ENCODE measurements around the gene FAM171A1. TPM values are rescaled to one million over a fixed set of nuclear protein-coding genes. Genes with fewer than 3 reads are reported as not detected.

FAM171A1 gene
- total RNA-seq, 1 experiment from 2014 or later: 25.7 TPM

DNA sequence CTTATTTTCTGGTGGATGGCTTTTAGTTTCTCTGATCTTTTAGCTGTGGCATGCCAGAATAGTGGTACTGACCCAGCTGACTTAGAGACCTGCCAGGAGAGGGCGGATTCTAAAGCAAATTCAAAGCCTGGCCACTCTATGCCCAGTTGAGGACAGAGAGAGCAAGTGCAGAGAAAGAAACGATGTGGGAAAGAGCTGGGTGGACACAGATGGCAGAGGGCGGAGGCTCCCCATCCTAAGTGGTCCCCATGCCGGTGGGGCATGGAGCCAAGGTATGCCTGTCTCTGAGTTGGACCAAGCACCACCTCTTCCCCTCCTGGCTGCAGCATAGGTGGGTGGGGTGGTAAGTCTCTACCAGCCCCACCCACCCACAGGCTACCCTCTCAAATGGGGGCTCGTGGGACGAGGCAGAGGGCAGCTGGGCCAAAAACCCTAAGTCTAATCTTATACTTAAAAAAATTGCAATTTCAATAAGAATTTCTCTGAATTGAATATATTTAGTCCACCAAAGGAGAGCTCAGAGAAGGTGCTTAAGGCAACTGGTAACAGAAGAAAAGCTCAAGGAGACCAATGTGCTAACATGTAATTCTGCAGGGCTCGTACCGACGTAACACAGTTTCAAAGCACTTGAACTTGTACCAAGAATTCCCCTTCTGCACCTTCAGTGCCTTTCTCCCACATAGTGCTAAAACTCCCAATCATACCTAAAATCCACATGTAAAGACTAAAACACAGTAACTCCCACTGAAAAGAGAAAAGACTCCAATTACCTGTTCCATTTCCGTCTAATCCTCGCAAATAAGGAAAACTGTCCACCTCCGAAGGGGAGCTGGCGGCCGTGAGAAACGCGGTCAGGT lies 116.9 kb downstream of the FAM171A1 start:
- H3K27me3 ChIP-seq (ENCODE audit: control insufficient read depth, insufficient read depth, low read length): no peaks in the 10 kb centered on the region
- no peaks in the 10 kb centered on the region for H3K36me3 ChIP-seq (replicated peaks; ENCODE audit: control insufficient read depth, insufficient read depth, low read length)
- DNase-seq: no peak
- H3K4me3 ChIP-seq (ENCODE audit: insufficient read depth, low read depth, low read length): no peak overlapping the region

GRCh38 chr10:15252396-15252795 lies 118.7 kb downstream of the FAM171A1 start:
- Histone ChIP-seq H3K4me3 (ENCODE audit: insufficient read depth, low read depth, low read length) (no peak overlapping the region), H3K36me3 (replicated peaks; ENCODE audit: control insufficient read depth, insufficient read depth, low read length) (no peaks in the 10 kb centered on the region), H3K27me3 (ENCODE audit: control insufficient read depth, insufficient read depth, low read length) (no peaks in the 10 kb centered on the region)
- DNase-seq: no peak

GRCh38 chr10:15251791-15252380 lies 119.2 kb downstream of the FAM171A1 start:
- no peaks in the 10 kb centered on the region for H3K27me3 ChIP-seq (ENCODE audit: control insufficient read depth, insufficient read depth, low read length)

DNA sequence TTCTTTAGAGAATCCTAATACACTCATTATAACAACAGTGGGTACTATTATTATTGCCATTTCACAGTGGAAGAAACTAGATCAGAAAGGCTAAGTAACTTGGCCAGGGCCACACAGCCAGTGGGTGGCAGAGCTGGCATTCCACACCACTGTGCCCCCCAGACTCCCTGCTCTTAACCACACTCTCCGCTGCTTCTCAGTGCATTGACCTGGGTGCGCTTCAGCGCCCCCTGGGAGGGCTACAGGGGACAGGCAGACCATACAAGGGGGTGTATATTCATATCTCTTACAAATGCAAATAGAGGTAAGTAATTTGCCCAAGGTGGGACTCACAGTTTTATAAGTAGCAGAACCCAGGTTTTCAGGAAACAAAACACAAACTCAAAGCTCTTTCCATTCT lies 125.6 kb downstream of the FAM171A1 start:
- DNase-seq: no peak

More at GRCh38 chr10:15251791-15252380, 119.2 kb downstream of the FAM171A1 start:
- no peak for DNase-seq
- Histone ChIP-seq H3K4me3 (ENCODE audit: insufficient read depth, low read depth, low read length) (no peak overlapping the region), H3K36me3 (replicated peaks; ENCODE audit: control insufficient read depth, insufficient read depth, low read length) (no peaks in the 10 kb centered on the region)

GRCh38 chr10:15244635-15245197 lies 126.4 kb downstream of the FAM171A1 start:
- H3K36me3 ChIP-seq (replicated peaks; ENCODE audit: control insufficient read depth, insufficient read depth, low read length): no peaks in the 10 kb centered on the region
- no peaks in the 10 kb centered on the region for H3K27me3 ChIP-seq (ENCODE audit: control insufficient read depth, insufficient read depth, low read length)
- H3K4me3 ChIP-seq (ENCODE audit: insufficient read depth, low read depth, low read length): no peak overlapping the region
- DNase-seq: no peak

More for the DNA sequence above, 125.6 kb downstream of the FAM171A1 start:
- Histone ChIP-seq H3K27me3 (ENCODE audit: control insufficient read depth, insufficient read depth, low read length) (no peaks in the 10 kb centered on the region), H3K4me3 (ENCODE audit: insufficient read depth, low read depth, low read length) (no peak overlapping the region), H3K36me3 (replicated peaks; ENCODE audit: control insufficient read depth, insufficient read depth, low read length) (no peaks in the 10 kb centered on the region)

GRCh38 chr10:15242261-15242840 lies 128.7 kb downstream of the FAM171A1 start:
- Histone ChIP-seq H3K4me3 (ENCODE audit: insufficient read depth, low read depth, low read length) (no peak overlapping the region), H3K36me3 (replicated peaks; ENCODE audit: control insufficient read depth, insufficient read depth, low read length) (no peaks in the 10 kb centered on the region), H3K27me3 (ENCODE audit: control insufficient read depth, insufficient read depth, low read length) (no peaks in the 10 kb centered on the region)
- no peak for DNase-seq

DNA sequence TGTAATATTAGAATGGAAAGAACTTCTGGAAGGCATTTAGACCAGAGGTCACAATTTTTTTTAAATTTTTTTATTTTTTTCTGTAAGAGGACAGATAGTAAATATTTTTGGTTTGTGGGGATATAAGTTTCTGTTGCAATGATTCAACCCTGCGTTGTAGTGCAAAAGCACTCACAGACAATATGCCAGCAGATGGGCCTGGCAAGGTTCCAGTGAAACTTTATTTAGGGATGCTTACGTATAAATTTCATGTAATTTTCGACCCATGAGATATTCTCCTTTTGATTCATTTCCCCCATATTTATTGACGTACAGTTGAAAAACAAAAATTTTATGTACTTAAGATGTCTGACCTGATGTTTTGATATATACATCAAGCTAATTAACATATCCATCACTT lies 129.8 kb downstream of the FAM171A1 start:
- no peak for DNase-seq

DNA sequence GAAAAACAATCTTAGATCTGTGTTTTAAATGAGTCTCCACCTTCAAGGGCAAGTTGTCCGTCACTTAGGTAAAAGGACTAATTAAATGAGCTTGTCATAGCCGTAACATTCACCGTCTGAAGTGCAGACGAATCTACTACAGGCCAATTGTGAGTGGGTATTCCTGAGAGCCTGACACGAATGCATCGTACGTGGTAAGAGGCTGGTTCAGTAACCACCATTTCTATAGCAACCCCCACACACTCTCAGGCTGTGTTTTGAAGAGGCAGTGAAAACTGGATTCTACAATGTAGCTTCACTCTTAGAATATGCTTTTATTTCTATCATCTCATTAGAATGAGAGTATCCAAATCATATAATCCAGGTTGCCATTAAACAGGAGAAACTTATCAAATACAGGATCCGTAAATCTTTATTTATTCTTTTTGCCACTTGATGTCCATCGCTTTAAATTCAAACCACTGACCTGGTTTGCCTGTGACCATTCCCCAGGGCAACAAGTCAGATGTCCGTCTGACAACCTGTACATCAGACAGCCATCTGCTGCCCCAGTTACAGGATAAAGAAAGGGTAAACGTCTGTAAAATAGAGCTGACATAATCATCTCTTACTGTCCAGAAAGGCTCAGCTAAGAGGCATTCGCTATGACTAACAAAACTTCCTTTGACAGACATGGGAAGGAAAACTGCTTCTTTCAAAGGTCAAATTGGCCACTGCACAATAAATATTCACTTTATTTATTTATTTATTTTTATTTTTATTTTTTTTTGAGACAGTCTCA lies 132.3 kb downstream of the FAM171A1 start:
- no peak overlapping the region for H3K4me3 ChIP-seq (ENCODE audit: insufficient read depth, low read depth, low read length)
- no peak for DNase-seq
- no peaks in the 10 kb centered on the region for H3K36me3 ChIP-seq (replicated peaks; ENCODE audit: control insufficient read depth, insufficient read depth, low read length)
- no peaks in the 10 kb centered on the region for H3K27me3 ChIP-seq (ENCODE audit: control insufficient read depth, insufficient read depth, low read length)

More for the DNA sequence above, 129.8 kb downstream of the FAM171A1 start:
- H3K36me3 ChIP-seq (replicated peaks; ENCODE audit: control insufficient read depth, insufficient read depth, low read length): no peaks in the 10 kb centered on the region
- H3K4me3 ChIP-seq (ENCODE audit: insufficient read depth, low read depth, low read length): no peak overlapping the region
- H3K27me3 ChIP-seq (ENCODE audit: control insufficient read depth, insufficient read depth, low read length): no peaks in the 10 kb centered on the region

DNA sequence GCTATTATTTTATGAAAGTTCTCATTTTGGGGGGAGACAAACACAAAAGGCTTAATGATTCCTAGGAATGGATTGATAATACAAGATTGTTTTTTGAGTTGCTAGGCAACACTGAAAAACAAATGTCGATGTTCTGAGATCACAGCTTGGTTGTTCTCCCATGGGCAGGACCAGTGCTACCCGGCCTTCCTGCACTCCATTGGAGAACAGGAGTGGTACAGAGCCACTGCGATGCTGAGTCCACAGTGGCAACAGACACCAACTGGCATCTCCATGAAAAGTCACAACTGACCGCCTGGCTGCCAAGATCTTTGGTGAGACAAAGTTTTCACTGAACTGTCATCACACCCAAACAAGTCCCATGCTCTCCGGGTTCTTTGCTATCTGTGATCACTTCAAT lies 133.7 kb downstream of the FAM171A1 start:
- no peaks in the 10 kb centered on the region for H3K27me3 ChIP-seq (ENCODE audit: control insufficient read depth, insufficient read depth, low read length)
- H3K4me3 ChIP-seq (ENCODE audit: insufficient read depth, low read depth, low read length): no peak overlapping the region
- DNase-seq: no peak
- H3K36me3 ChIP-seq (replicated peaks; ENCODE audit: control insufficient read depth, insufficient read depth, low read length): no peaks in the 10 kb centered on the region

DNA sequence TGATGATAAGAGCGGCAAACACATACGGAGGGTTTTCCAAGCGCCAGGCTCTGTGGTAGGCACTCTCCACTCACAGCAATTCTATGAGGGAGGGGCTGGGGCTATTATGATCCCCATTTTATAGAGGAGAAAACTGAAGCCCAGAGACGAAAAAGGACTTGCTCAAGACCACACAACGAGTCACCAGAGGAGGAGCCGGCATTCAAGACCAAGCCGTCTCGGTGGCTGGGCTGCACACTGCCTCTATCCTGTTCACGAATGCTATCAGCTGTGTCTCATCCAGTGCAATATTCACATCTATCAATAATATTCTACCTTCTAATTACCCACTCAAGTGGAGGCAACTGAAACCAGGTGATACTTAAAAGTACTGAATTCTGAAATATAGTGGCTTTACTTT lies 134.7 kb downstream of the FAM171A1 start:
- H3K27me3 ChIP-seq (ENCODE audit: control insufficient read depth, insufficient read depth, low read length): no peaks in the 10 kb centered on the region
- DNase-seq: no peak

GRCh38 chr10:15232279-15232678 lies 138.8 kb downstream of the FAM171A1 start:
- Histone ChIP-seq H3K27me3 (ENCODE audit: control insufficient read depth, insufficient read depth, low read length) (no peaks in the 10 kb centered on the region), H3K36me3 (replicated peaks; ENCODE audit: control insufficient read depth, insufficient read depth, low read length) (no peaks in the 10 kb centered on the region), H3K4me3 (ENCODE audit: insufficient read depth, low read depth, low read length) (no peak overlapping the region)
- no peak for DNase-seq

More for the DNA sequence above, 134.7 kb downstream of the FAM171A1 start:
- Histone ChIP-seq H3K36me3 (replicated peaks; ENCODE audit: control insufficient read depth, insufficient read depth, low read length) (no peaks in the 10 kb centered on the region), H3K4me3 (ENCODE audit: insufficient read depth, low read depth, low read length) (no peak overlapping the region)

DNA sequence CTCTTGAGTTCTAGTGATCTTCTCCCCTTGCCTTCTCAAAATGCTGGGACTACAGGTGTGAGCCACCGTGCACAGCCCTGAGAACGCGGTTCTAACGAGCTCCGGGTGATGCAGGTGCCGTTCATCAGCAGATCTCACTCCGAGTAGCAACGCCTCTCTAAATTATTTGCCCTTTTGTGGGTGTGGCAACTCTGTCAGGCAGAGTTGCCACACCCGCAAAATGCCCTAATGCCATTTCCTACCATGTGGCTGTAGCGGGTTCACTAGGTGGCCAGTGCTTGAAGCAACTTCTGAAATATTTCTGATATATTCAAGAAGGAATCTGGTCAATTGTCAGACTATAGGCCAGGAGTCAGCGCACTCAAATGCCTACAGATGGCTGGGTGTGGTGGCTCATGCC lies 139.7 kb downstream of the FAM171A1 start:
- Histone ChIP-seq H3K4me3 (ENCODE audit: insufficient read depth, low read depth, low read length) (no peak overlapping the region), H3K36me3 (replicated peaks; ENCODE audit: control insufficient read depth, insufficient read depth, low read length) (no peaks in the 10 kb centered on the region), H3K27me3 (ENCODE audit: control insufficient read depth, insufficient read depth, low read length) (no peaks in the 10 kb centered on the region)
- no peak for DNase-seq

DNA sequence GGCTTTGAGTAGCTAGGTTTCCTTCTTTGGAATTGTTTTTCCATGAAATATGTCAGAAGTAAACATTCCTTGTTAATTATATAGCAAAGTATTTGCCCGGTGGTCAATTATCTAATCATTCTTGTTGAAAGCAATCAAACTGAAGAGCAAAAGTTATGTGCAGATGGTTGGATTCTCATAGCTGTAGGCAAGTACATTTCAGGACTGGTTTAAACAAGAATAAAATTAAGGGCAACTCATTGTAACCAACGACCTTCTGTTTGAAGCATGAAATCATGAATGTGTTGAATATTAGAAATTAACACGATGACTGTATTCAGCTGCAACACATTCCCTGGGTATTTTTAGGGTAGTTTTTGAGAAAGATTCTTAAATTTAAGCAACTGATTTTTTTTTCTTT lies 140.8 kb downstream of the FAM171A1 start:
- no peak for DNase-seq
- Histone ChIP-seq H3K4me3 (ENCODE audit: insufficient read depth, low read depth, low read length) (no peak overlapping the region), H3K27me3 (ENCODE audit: control insufficient read depth, insufficient read depth, low read length) (no peaks in the 10 kb centered on the region), H3K36me3 (replicated peaks; ENCODE audit: control insufficient read depth, insufficient read depth, low read length) (no peaks in the 10 kb centered on the region)

GRCh38 chr10:15229268-15229667 lies 141.8 kb downstream of the FAM171A1 start:
- H3K36me3 ChIP-seq (replicated peaks; ENCODE audit: control insufficient read depth, insufficient read depth, low read length): no peaks in the 10 kb centered on the region
- H3K27me3 ChIP-seq (ENCODE audit: control insufficient read depth, insufficient read depth, low read length): no peaks in the 10 kb centered on the region
- no peak for DNase-seq
- no peak overlapping the region for H3K4me3 ChIP-seq (ENCODE audit: insufficient read depth, low read depth, low read length)
